ENCODE results near the gene NEDD9. TPM values are rescaled to one million over a fixed set of nuclear protein-coding genes. Genes with fewer than 3 reads are reported as not detected.

NEDD9 gene
- total and polyA plus RNA-seq, 2 of the 13 experiments (the other 11 are each of a cell fraction or from before 2014, with no cell fraction given): 27.1 to 389 TPM

DNA sequence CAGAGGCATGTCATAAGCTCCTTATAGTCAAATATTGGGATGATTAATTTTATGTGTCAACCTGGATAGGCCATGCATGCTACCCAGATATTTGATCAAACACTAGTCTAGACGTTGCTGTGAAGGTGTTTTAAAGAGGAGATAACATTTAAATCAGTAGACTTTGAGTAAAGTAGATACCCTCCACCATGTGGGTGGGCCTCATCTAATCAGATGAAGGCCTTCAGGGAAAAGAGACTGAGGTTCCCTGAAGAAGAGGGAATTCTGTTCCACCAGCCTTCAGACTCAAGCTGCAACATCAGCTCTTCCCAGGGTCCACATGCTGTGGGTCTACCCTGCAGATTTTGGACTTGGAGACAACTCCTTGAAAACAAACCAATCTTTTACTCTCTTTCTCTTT lies 11.4 kb upstream of the NEDD9 start (continued):
- TF ChIP-seq, protein P1, sequence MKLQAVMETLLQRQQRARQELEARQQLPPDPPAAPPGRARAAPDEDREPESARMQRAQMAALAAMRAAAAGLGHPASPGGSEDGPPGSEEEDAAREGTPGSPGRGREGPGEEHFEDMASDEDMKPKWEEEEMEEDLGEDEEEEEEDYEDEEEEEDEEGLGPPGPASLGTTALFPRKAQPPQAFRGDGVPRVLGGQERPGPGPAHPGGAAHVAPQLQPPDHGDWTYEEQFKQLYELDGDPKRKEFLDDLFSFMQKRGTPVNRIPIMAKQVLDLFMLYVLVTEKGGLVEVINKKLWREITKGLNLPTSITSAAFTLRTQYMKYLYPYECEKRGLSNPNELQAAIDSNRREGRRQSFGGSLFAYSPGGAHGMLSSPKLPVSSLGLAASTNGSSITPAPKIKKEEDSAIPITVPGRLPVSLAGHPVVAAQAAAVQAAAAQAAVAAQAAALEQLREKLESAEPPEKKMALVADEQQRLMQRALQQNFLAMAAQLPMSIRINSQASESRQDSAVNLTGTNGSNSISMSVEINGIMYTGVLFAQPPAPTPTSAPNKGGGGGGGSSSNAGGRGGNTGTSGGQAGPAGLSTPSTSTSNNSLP (IDR thresholded peaks at IDR 0.05; ENCODE audit: low read depth, low read length): no peak
- TF ChIP-seq, protein P2, sequence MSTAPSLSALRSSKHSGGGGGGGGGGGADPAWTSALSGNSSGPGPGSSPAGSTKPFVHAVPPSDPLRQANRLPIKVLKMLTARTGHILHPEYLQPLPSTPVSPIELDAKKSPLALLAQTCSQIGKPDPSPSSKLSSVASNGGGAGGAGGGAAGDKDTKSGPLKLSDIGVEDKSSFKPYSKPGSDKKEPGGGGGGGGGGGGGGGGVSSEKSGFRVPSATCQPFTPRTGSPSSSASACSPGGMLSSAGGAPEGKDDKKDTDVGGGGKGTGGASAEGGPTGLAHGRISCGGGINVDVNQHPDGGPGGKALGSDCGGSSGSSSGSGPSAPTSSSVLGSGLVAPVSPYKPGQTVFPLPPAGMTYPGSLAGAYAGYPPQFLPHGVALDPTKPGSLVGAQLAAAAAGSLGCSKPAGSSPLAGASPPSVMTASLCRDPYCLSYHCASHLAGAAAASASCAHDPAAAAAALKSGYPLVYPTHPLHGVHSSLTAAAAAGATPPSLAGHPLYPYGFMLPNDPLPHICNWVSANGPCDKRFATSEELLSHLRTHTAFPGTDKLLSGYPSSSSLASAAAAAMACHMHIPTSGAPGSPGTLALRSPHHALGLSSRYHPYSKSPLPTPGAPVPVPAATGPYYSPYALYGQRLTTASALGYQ (CRISPR knock-in tag; IDR thresholded peaks at IDR 0.05): no peak
- TF ChIP-seq SMARCE1 (IDR thresholded peaks at IDR 0.05; ENCODE audit: borderline replicate concordance) (no peak), HMGA1 (CRISPR knock-in tag; conservative IDR thresholded peaks at IDR 0.05) (no peak), IRX3 (CRISPR knock-in tag; IDR thresholded peaks at IDR 0.05; ENCODE audit: borderline replicate concordance, low read depth) (no peak), ZFY (CRISPR knock-in tag; IDR thresholded peaks at IDR 0.05) (no peak)

DNA sequence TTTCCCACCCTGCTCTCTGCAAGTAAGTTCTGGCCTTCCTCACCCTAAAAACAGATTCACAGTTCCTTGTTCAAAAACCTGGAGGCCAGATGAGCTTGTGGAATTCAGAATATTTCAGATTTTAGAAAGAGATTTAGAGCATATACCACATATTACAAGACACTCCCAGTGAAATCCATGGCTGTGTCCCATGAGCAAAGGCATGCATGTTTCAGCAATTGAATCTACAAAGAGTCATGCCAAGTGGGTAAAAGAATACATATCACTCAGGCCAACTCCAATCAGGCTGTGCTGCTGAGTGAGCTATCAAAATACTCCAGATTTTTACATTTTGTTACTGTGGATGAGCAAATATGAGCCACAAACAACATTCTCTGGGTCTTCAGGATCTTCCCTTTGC lies 10.2 kb upstream of the NEDD9 start:
- POLR2A ChIA-PET: interaction anchor here (1.7 to 2.8 kb wide), 2 partner anchors 10 to 156 kb away, joined by 5 to 33 read pairs; partner anchors contain the start of gene NEDD9
- H3K9ac ChIP-seq (ENCODE audit: insufficient read depth, low read depth, low read length): no peak overlapping the region
- DNase-seq (ENCODE audit: low spot score) (no peak), FAIRE-seq (no peak), ATAC-seq (no peak)
- in situ Hi-C loops (cut with HindIII; ENCODE audit: extremely low pct_ligation_motif_present, low pct_unique_long_range_greater_than_20kb) (no loop called here), intact Hi-C loops (cut with micrococcal nuclease; ENCODE audit: unreplicated experiment) (no loop called here)
- TF ChIP-seq, protein P3, sequence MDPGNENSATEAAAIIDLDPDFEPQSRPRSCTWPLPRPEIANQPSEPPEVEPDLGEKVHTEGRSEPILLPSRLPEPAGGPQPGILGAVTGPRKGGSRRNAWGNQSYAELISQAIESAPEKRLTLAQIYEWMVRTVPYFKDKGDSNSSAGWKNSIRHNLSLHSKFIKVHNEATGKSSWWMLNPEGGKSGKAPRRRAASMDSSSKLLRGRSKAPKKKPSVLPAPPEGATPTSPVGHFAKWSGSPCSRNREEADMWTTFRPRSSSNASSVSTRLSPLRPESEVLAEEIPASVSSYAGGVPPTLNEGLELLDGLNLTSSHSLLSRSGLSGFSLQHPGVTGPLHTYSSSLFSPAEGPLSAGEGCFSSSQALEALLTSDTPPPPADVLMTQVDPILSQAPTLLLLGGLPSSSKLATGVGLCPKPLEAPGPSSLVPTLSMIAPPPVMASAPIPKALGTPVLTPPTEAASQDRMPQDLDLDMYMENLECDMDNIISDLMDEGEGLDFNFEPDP (CRISPR knock-in tag; conservative IDR thresholded peaks at IDR 0.05): 0 out of 2 replicates have a peak, but pooled peaks have one; percentile 37
- TF ChIP-seq ZC3H4 (CRISPR knock-in tag; IDR thresholded peaks at IDR 0.05; ENCODE audit: borderline replicate concordance): no peak
- no peaks in the 10 kb centered on the region for H4K20me1 ChIP-seq (ENCODE audit: insufficient read depth, low read length)
- H3K36me3 ChIP-seq (replicated peaks in 1 of 2; ENCODE audit: control insufficient read depth in 1 of 2, insufficient read depth in 2 of 2, low read length in 2 of 2): no peaks in the 10 kb centered on the region; a peak in 1 of 5 replicates
- H3K4me3 ChIP-seq (replicated peaks in 1 of 3; ENCODE audit: insufficient read depth in 1 of 3, low read depth in 2 of 3, low read length in 3 of 3): no peak overlapping the region
- no peaks in the 10 kb centered on the region for H3K9me3 ChIP-seq (ENCODE audit: low read length)
- BruUV-seq (replicated peaks): no TSS peak
- no peaks in the 10 kb centered on the region for H3K27me3 ChIP-seq (ENCODE audit: control insufficient read depth in 1 of 2, insufficient read depth in 2 of 2, low read length in 2 of 2)
- peaks cover 23% of the 10 kb centered on the region for H3K4me1 ChIP-seq (ENCODE audit: insufficient read depth, low read length)
- H2AFZ ChIP-seq (ENCODE audit: low read length): no peak overlapping the region
- no peak overlapping the region for H3K4me2 ChIP-seq (ENCODE audit: low read depth, low read length)
- H3K27ac ChIP-seq (ENCODE audit: extremely low read length, insufficient read depth, low read length): no peak overlapping the region
- CTCF ChIA-PET (ENCODE audit: low intra/inter-chr PET ratio, low total read pairs): interaction anchor here (2.9 kb wide), 1 partner anchor 253 kb away, joined by 34 read pairs; no protein-coding TSS in a partner anchor
- H3K79me2 ChIP-seq (ENCODE audit: insufficient read depth, low read length): no peaks in the 10 kb centered on the region

Data from HepG2 (cell line).